ENCODE measurements around the gene DYRK1A.

DYRK1A gene

GRCh38 chr21:37564341-37564923, 197.9 kb downstream of the DYRK1A start:
- DNase-seq (ENCODE audit: extremely low read depth, low read depth) = peak; percentile 94
- no peak for TF ChIP-seq CTCF (IDR thresholded peaks at IDR 0.05; ENCODE audit: low read depth, low read length, missing control alignments)
- peak overlapping the region; percentile 54 for H3K4me3 ChIP-seq (replicated peaks; ENCODE audit: low read depth, low read length)

- peak; percentile 10 for DNase-seq (ENCODE audit: extremely low read depth, low read depth)
- H3K4me3 ChIP-seq (replicated peaks; ENCODE audit: low read depth, low read length) = peak overlapping the region; percentile 54
- no peak for TF ChIP-seq CTCF (IDR thresholded peaks at IDR 0.05; ENCODE audit: low read depth, low read length, missing control alignments)
These were observed 198.5 kb downstream of the DYRK1A start for GRCh38 chr21:37564924-37565529.

GRCh38 chr21:37565530-37566223, 199.1 kb downstream of the DYRK1A start:
- DNase-seq (ENCODE audit: extremely low read depth, low read depth) = no peak
- no peak for TF ChIP-seq CTCF (IDR thresholded peaks at IDR 0.05; ENCODE audit: low read depth, low read length, missing control alignments)
- no peak overlapping the region for H3K4me3 ChIP-seq (replicated peaks; ENCODE audit: low read depth, low read length)

DNA sequence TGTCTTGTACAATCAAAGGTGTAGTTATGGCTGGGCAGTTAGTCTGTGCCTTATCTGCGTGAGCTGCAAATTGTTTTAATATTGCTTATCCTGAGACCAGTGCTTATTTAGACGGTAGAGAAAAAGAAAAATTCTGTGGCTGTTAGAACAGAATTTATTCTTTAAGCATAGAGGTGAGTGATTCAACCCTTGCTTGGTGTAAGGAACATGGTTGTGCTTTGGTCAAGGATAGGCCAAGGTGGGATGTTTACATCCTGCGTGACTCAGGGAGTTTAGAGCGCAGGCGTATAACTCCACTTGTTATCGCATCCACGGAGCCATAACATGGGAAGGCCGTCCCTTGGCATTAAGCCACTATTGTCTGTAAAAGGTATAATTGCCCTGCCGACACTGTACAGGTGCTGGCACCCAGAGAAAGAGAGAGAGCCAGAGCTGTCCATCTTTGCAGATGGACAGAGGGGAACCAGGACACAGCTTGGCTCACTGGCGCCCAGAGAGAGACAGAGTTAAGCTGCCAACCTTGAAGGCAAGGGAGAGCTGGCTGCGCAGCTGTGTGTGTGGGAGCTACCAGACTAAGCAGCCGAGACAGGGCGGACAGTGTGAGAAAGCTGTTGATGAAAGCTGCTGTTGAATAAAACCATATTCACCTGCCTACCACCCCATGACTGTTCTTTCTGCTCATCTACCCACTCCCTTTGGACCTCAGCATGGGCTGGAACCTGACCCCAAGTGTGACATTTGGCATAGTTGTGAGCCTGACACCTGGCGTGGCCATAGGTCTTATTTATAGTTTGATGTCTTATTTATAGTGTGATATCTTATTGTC, 200.4 kb downstream of the DYRK1A start:
- no peak for TF ChIP-seq CTCF (IDR thresholded peaks at IDR 0.05; ENCODE audit: low read depth, low read length, missing control alignments)
- no peak for DNase-seq (ENCODE audit: extremely low read depth, low read depth)
- H3K4me3 ChIP-seq (replicated peaks; ENCODE audit: low read depth, low read length) = no peak overlapping the region

DNA sequence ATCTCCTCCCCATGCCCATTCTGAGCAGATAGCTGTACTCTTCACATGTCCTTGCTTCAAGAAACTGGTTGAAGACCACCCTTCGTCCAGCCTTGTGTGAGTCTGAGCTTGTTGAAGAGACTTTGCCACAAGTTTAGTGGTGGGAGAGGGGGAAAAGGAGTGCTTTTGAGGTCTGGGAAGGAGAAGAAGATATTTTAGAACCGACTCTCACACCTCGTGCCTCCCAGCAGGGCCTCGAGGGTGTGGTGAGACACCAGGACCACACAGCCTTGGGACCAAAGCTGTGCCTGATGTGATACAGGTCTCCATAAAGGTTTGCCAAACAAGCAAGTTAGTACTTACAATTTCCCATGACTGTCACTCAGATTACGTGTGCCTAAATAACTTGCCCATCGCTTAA, 201.8 kb downstream of the DYRK1A start:
- DNase-seq (ENCODE audit: extremely low read depth, low read depth) = no peak
- no peak for TF ChIP-seq CTCF (IDR thresholded peaks at IDR 0.05; ENCODE audit: low read depth, low read length, missing control alignments)
- H3K4me3 ChIP-seq (replicated peaks; ENCODE audit: low read depth, low read length) = no peak overlapping the region

GRCh38 chr21:37568916-37569315, 202.3 kb downstream of the DYRK1A start:
- no peak for TF ChIP-seq CTCF (IDR thresholded peaks at IDR 0.05; ENCODE audit: low read depth, low read length, missing control alignments)
- H3K4me3 ChIP-seq (replicated peaks; ENCODE audit: low read depth, low read length) = no peak overlapping the region
- no peak for DNase-seq (ENCODE audit: extremely low read depth, low read depth)
